Measurements from ENCODE around the gene C3orf38. TPM values are rescaled to one million over a fixed set of nuclear protein-coding genes. Genes with fewer than 3 reads are reported as not detected.

C3orf38 gene
- total RNA-seq, 2 experiments from 2014 or later = 28.0 to 28.8 TPM

- DNase-seq = no peak
- no peak for ATAC-seq
- H3K36me3 Mint-ChIP-seq (ENCODE audit: low read depth) = peaks cover 27% of the 10 kb centered on the region
- no peak overlapping the region for H3K27ac Mint-ChIP-seq
- H3K4me3 Mint-ChIP-seq = no peak overlapping the region
- ChIA-PET POLR2A (interaction anchor here (1.8 kb wide), 1 partner anchor 16 kb away, joined by 5 read pairs; no protein-coding TSS in a partner anchor), CTCF (interaction anchor here (0.8 to 2.3 kb wide), 3 partner anchors 10 to 20 kb away, joined by 3 to 9 read pairs (median 7); partner anchors contain the start of gene C3orf38)
- no peaks in the 10 kb centered on the region for H3K4me1 Mint-ChIP-seq (ENCODE audit: low read depth)
- no peaks in the 10 kb centered on the region for H3K27me3 Mint-ChIP-seq (ENCODE audit: low read depth)
- H3K9me3 Mint-ChIP-seq (ENCODE audit: insufficient read depth) = no peaks in the 10 kb centered on the region
Measured at GRCh38 chr3:88132894-88133293, 16.9 kb upstream of the C3orf38 start.

DNA sequence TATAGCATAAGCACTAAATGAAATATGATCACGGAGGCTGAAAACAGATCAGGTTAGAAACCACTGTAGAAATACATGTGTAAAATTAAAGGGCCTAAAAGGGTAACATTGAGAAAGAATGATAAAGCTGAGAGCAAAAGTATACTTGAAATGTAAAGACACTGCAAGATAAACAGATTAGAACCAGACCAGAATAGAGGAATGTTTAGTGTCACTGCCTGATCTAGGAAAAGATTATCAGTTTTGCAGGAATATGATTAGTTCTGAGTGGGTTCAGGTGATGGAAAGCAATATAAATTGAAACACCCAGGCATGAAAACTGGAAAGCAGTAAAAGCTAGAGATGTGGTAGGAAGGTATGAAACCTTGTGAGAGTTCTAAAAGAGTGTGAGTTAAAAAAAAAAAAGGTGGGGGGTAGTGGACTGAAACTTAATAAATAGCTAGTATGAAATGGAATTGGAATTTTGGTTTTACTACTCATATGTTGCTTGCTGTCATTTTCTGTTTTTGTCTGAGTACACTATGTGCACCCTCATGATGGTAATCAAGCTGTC lies 16.0 kb upstream of the C3orf38 start:
- ATAC-seq = no peak
- CTCF ChIA-PET = interaction anchor here (0.8 kb wide), 1 partner anchor 71 kb away, joined by 3 read pairs; no protein-coding TSS in a partner anchor
- DNase-seq = no peak
- H3K9me3 Mint-ChIP-seq (ENCODE audit: insufficient read depth) = no peaks in the 10 kb centered on the region
- no peak overlapping the region for H3K4me3 Mint-ChIP-seq
- peaks cover 27% of the 10 kb centered on the region for H3K36me3 Mint-ChIP-seq (ENCODE audit: low read depth)
- no peak overlapping the region for H3K27ac Mint-ChIP-seq
- H3K27me3 Mint-ChIP-seq (ENCODE audit: low read depth) = no peaks in the 10 kb centered on the region
- POLR2A ChIA-PET = interaction anchor here (1.8 kb wide), 1 partner anchor 15 kb away, joined by 5 read pairs; no protein-coding TSS in a partner anchor
- no peaks in the 10 kb centered on the region for H3K4me1 Mint-ChIP-seq (ENCODE audit: low read depth)

DNA sequence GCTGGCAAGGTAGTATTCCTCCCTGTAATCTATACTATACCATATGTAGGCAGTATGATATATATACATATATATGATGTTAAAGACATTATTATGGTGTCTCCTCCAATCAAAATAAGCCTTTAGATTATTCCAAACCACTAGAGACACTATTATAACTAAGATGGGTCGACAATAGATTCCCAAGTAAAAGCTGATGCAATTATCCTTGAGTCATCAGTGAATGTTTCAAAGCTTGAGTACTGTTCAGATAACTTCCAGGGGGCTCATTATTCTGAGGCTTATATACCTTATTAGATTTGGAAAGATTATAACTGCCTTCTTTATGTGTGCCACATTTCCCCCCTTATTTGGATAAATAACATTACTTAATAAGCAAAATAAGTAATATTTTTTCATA lies 11.9 kb upstream of the C3orf38 start:
- Mint-ChIP-seq H3K36me3 (ENCODE audit: low read depth) (peaks cover 39% of the 10 kb centered on the region), H3K27ac (no peak overlapping the region), H3K4me1 (ENCODE audit: low read depth) (peaks cover 9% of the 10 kb centered on the region), H3K9me3 (ENCODE audit: insufficient read depth) (no peaks in the 10 kb centered on the region), H3K27me3 (ENCODE audit: low read depth) (no peaks in the 10 kb centered on the region), H3K4me3 (no peak overlapping the region)
- ATAC-seq = no peak
- DNase-seq = no peak
- POLR2A ChIA-PET = interaction anchor here (2.0 kb wide), 1 partner anchor 11 kb away, joined by 8 read pairs; the partner anchor contains the start of gene C3orf38
- CTCF ChIA-PET = no interaction called here

- H3K36me3 Mint-ChIP-seq (ENCODE audit: low read depth) = peaks cover 40% of the 10 kb centered on the region
- H3K27ac Mint-ChIP-seq = no peak overlapping the region
- H3K4me1 Mint-ChIP-seq (ENCODE audit: low read depth) = peaks cover 9% of the 10 kb centered on the region
- H3K4me3 Mint-ChIP-seq = no peak overlapping the region
- POLR2A ChIA-PET = no interaction called here
- no peaks in the 10 kb centered on the region for H3K27me3 Mint-ChIP-seq (ENCODE audit: low read depth)
- no peak for ATAC-seq
- DNase-seq = no peak
- CTCF ChIA-PET = interaction anchor here (0.6 kb wide), 1 partner anchor 121 kb away, joined by 3 read pairs; no protein-coding TSS in a partner anchor
- no peaks in the 10 kb centered on the region for H3K9me3 Mint-ChIP-seq (ENCODE audit: insufficient read depth)
Measured at GRCh38 chr3:88141458-88142083, 8.2 kb upstream of the C3orf38 start.

- H3K4me3 Mint-ChIP-seq = no peak overlapping the region
- POLR2A ChIA-PET = no interaction called here
- H3K9me3 Mint-ChIP-seq (ENCODE audit: insufficient read depth) = no peaks in the 10 kb centered on the region
Measured at GRCh38 chr3:88142094-88142624, 7.6 kb upstream of the C3orf38 start.

DNA sequence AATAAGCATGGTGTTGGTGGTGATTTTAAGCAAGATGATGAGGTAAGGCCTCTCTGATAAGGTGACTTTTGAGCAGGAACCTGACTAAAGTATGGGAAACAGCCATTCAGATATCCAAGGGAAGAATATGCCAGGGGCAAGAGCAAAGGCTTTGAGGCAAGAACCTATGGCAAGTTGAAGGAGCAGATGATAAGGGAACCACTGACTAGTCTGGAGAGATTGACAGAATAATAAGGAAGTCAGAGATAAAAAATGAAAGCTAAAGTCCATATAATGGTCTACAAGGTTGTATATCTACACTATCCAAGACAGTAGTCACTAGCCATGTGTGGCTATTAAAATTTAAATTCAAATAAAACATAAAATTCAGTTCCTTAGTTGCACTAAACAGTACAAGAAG lies 2.5 kb upstream of the C3orf38 start:
- H3K36me3 Mint-ChIP-seq (ENCODE audit: low read depth) = peaks cover 18% of the 10 kb centered on the region
- H3K4me3 Mint-ChIP-seq = no peak overlapping the region
- DNase-seq (no peak), ATAC-seq (no peak)
- peaks cover 26% of the 10 kb centered on the region for H3K4me1 Mint-ChIP-seq (ENCODE audit: low read depth)
- H3K9me3 Mint-ChIP-seq (ENCODE audit: insufficient read depth) = no peaks in the 10 kb centered on the region
- CTCF ChIA-PET = no interaction called here
- no peaks in the 10 kb centered on the region for H3K27me3 Mint-ChIP-seq (ENCODE audit: low read depth)
- H3K27ac Mint-ChIP-seq = no peak overlapping the region
- POLR2A ChIA-PET = interaction anchor here (4.7 kb wide), 1 partner anchor 88 kb away, joined by 56 read pairs; the partner anchor contains the start of genes CGGBP1 and ZNF654

More at GRCh38 chr3:88142094-88142624, 7.6 kb upstream of the C3orf38 start:
- Mint-ChIP-seq H3K27ac (no peak overlapping the region), H3K4me1 (ENCODE audit: low read depth) (peaks cover 10% of the 10 kb centered on the region), H3K36me3 (ENCODE audit: low read depth) (peaks cover 38% of the 10 kb centered on the region), H3K27me3 (ENCODE audit: low read depth) (no peaks in the 10 kb centered on the region)
- no peak for ATAC-seq
- CTCF ChIA-PET = interaction anchor here (0.7 to 1.0 kb wide), 2 partner anchors 9 to 203 kb away, joined by 3 read pairs; no protein-coding TSS in a partner anchor
- no peak for DNase-seq

DNA sequence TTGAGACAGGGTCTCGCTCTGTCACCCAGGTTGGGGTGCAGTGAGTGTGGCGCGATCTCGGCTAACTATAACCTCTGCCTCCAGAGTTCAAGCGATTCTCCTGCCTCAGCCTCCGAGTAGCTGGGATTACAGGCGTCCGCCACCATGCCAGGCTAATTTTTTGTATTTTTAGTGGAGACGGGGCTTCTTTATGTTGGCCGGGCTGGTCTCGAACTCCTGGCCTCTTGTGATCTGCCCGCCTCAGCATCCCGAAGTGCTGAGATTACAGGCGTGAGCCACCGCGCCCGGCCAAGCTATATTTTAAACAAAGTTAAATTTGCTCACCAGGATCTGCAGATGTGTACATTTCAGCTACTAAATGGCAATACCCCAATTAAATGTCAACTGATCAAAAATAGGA lies 1.1 kb upstream of the C3orf38 start:
- peaks cover 33% of the 10 kb centered on the region for H3K4me1 Mint-ChIP-seq (ENCODE audit: low read depth)
- POLR2A ChIA-PET = interaction anchor here (0.6 to 4.7 kb wide), 12 partner anchors 9 to 116 kb away, joined by 3 to 56 read pairs (median 4); partner anchors contain the start of genes CGGBP1 and ZNF654
- peak overlapping the region; percentile 96 for H3K27ac Mint-ChIP-seq
- CTCF ChIA-PET = interaction anchor here (0.9 to 2.0 kb wide), 7 partner anchors 16 to 144 kb away, joined by 3 to 7 read pairs (median 5); no protein-coding TSS in a partner anchor
- peak overlapping the region; percentile 89 for H3K4me3 Mint-ChIP-seq
- ATAC-seq (no peak), DNase-seq (no peak)
- no peaks in the 10 kb centered on the region for H3K9me3 Mint-ChIP-seq (ENCODE audit: insufficient read depth)
- H3K27me3 Mint-ChIP-seq (ENCODE audit: low read depth) = no peaks in the 10 kb centered on the region
- peaks cover 16% of the 10 kb centered on the region for H3K36me3 Mint-ChIP-seq (ENCODE audit: low read depth)

DNA sequence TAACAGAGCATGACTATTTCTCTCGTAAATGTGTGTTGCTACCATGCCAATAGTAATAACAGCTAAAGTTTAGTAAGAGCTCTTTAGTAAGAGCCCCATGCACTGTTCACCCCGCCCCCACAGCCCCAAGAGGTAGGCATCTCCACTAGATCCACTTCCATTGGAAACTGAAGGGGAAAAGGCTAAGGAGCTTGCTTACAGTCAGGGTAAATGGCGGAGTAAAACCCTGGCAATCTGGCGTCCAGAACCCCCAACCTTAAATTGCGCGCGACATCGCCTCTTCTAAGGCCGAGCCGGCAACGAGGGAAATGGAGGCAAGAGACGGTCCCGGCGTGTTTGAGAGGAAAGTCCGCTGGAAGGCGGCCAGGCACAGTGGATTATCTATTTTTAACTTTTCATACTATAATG lies 654 bp upstream of the C3orf38 start:
- DNase-seq (no peak), ATAC-seq (peak; percentile 38)
- Mint-ChIP-seq H3K4me1 (ENCODE audit: low read depth) (peaks cover 33% of the 10 kb centered on the region), H3K27me3 (ENCODE audit: low read depth) (no peaks in the 10 kb centered on the region), H3K9me3 (ENCODE audit: insufficient read depth) (no peaks in the 10 kb centered on the region), H3K4me3 (peak overlapping the region; percentile 89), H3K27ac (peak overlapping the region; percentile 96), H3K36me3 (ENCODE audit: low read depth) (peaks cover 15% of the 10 kb centered on the region)
- POLR2A ChIA-PET = interaction anchor here (0.6 to 4.7 kb wide), 18 partner anchors 9 to 118 kb away, joined by 3 to 56 read pairs (median 4); partner anchors contain the start of genes CGGBP1 and ZNF654
- CTCF ChIA-PET = interaction anchor here (0.9 to 2.0 kb wide), 7 partner anchors 17 to 144 kb away, joined by 3 to 7 read pairs (median 5); no protein-coding TSS in a partner anchor

DNA sequence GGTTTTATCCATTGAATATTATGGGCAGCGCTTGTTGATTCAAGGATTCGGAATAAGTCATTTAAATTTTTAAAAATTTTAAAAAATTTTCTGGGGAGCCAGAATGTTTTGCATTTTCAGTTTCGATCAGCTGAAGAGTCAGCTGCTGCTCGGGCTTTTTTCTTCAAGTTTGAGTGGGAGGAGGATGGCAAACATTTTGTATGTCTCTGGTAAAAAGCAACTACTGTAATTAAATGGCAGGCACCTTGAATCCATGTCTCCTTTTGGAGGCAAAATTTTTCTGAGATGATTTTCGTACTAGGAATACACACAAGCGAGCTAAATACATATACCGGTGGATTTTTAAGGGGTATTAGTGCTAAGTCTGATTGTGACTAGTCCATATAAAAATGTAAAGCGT lies 612 bp downstream of the C3orf38 start:
- DNase-seq (peak; percentile 41), ATAC-seq (no peak)
- Mint-ChIP-seq H3K9me3 (ENCODE audit: insufficient read depth) (no peaks in the 10 kb centered on the region), H3K4me1 (ENCODE audit: low read depth) (peaks cover 33% of the 10 kb centered on the region), H3K36me3 (ENCODE audit: low read depth) (peaks cover 20% of the 10 kb centered on the region), H3K27ac (peak overlapping the region; percentile 98), H3K27me3 (ENCODE audit: low read depth) (no peaks in the 10 kb centered on the region), H3K4me3 (peak overlapping the region; percentile 90)
- CTCF ChIA-PET = interaction anchor here (0.8 to 3.4 kb wide), 3 partner anchors 37 to 118 kb away, joined by 3 to 11 read pairs (median 5); partner anchors contain the start of genes CGGBP1 and ZNF654
- POLR2A ChIA-PET = interaction anchor here (1.0 to 4.7 kb wide), 6 partner anchors 11 to 119 kb away, joined by 3 to 56 read pairs (median 5); partner anchors contain the start of genes CGGBP1 and ZNF654

- ATAC-seq = no peak
- ChIA-PET POLR2A (interaction anchor here (1.5 to 4.7 kb wide), 2 partner anchors 92 to 119 kb away, joined by 3 to 56 read pairs; partner anchors contain the start of genes CGGBP1 and ZNF654), CTCF (interaction anchor here (0.8 to 3.4 kb wide), 4 partner anchors 28 to 119 kb away, joined by 3 to 11 read pairs (median 4); partner anchors contain the start of genes CGGBP1 and ZNF654)
- no peak for DNase-seq
- Mint-ChIP-seq H3K27ac (peak overlapping the region; percentile 98), H3K9me3 (ENCODE audit: insufficient read depth) (no peaks in the 10 kb centered on the region), H3K4me1 (ENCODE audit: low read depth) (peaks cover 34% of the 10 kb centered on the region), H3K27me3 (ENCODE audit: low read depth) (no peaks in the 10 kb centered on the region), H3K4me3 (peak overlapping the region; percentile 90), H3K36me3 (ENCODE audit: low read depth) (peaks cover 18% of the 10 kb centered on the region)
Measured at GRCh38 chr3:88150806-88151205, 1.0 kb downstream of the C3orf38 start.

- H3K9me3 Mint-ChIP-seq (ENCODE audit: insufficient read depth) = no peaks in the 10 kb centered on the region
- DNase-seq = no peak
- H3K36me3 Mint-ChIP-seq (ENCODE audit: low read depth) = peaks cover 23% of the 10 kb centered on the region
- ChIA-PET POLR2A (interaction anchor here (0.8 to 4.7 kb wide), 3 partner anchors 45 to 119 kb away, joined by 3 to 56 read pairs (median 3); partner anchors contain the start of genes CGGBP1 and ZNF654), CTCF (interaction anchor here (1.0 to 3.4 kb wide), 5 partner anchors 13 to 146 kb away, joined by 3 to 11 read pairs (median 5); partner anchors contain the start of genes CGGBP1 and ZNF654)
- no peaks in the 10 kb centered on the region for H3K27me3 Mint-ChIP-seq (ENCODE audit: low read depth)
- H3K4me1 Mint-ChIP-seq (ENCODE audit: low read depth) = peaks cover 40% of the 10 kb centered on the region
- ATAC-seq = no peak
- peak overlapping the region; percentile 33 for H3K27ac Mint-ChIP-seq
- peak overlapping the region; percentile 90 for H3K4me3 Mint-ChIP-seq
Measured at GRCh38 chr3:88151358-88151757, 1.6 kb downstream of the C3orf38 start.

Measured in activated CD8-positive, alpha-beta T cell treated with anti-CD3 and anti-CD28 coated beads, Interleukin-2, amount 10 ng/mL, durations not matched to agents 7 days and 5 days (primary cell).